GM23338 (cell line): ENCODE measurements around the gene PLIN4. TPM values are rescaled to one million over a fixed set of nuclear protein-coding genes. Genes with fewer than 3 reads are reported as not detected.

ENCODE experiments used
- ATAC-seq: fragments of 200-7000 bp; cut with Tn5 transposase; 3 replicates; pipeline ENCODE4 v1.9.1; 2020
- DNase-seq: peaks from one replicate; pipeline ENCODE4 v3.0.0-alpha.2; 2015; ENCODE audit warnings: low spot score
- H2AFZ ChIP-seq: fragments of 200-600 bp; sonication (generic); 2 replicates; pipeline ENCODE4 v1.8.0; 2016; ENCODE audit warnings: antibody characterized with exemption, mild to moderate bottlenecking, moderate library complexity
- H3F3A ChIP-seq: fragments of 200-600 bp; sonication (generic); replicated peaks from 2 replicates; pipeline ENCODE4 v1.8.0; 2017; ENCODE audit warnings: antibody characterized with exemption, mixed run types, low read depth
- H3K27ac ChIP-seq: fragments of 200-600 bp; sonication (generic); 2 replicates; pipeline ENCODE4 v1.6.1; 2016; ENCODE audit warnings: low read depth
- H3K27me3 ChIP-seq: fragments of 200-600 bp; sonication (generic); 2 replicates; pipeline ENCODE4 v1.8.0; 2016; ENCODE audit warnings: mild to moderate bottlenecking, mixed run types, moderate library complexity; ENCODE audit not compliant: insufficient read depth
- H3K36me3 ChIP-seq: fragments of 200-600 bp; sonication (generic); 2 replicates; pipeline ENCODE4 v1.8.0; 2016; ENCODE audit warnings: mild to moderate bottlenecking; ENCODE audit not compliant: insufficient read depth
- H3K4me1 ChIP-seq: fragments of 200-600 bp; sonication (generic); 2 replicates; pipeline ENCODE4 v1.8.0; 2016; ENCODE audit warnings: mild to moderate bottlenecking, moderate library complexity; ENCODE audit not compliant: insufficient read depth
- H3K4me2 ChIP-seq: fragments of 200-600 bp; sonication (generic); 2 replicates; pipeline ENCODE4 v1.7.1; 2017; ENCODE audit warnings: mixed run types
- H3K4me3 ChIP-seq: fragments of 200-600 bp; sonication (generic); 2 replicates; pipeline ENCODE4 v1.6.1; 2016; ENCODE audit warnings: mixed run types
- H3K79me2 ChIP-seq: fragments of 200-600 bp; sonication (generic); replicated peaks from 2 replicates; pipeline ENCODE4 v1.8.0; 2017; ENCODE audit warnings: mild to moderate bottlenecking; ENCODE audit not compliant: insufficient read depth
- H3K9me2 ChIP-seq: fragments of 200-600 bp; sonication (generic); 2 replicates; pipeline ENCODE4 v1.8.0; 2017; ENCODE audit not compliant: insufficient read depth
- H4K20me1 ChIP-seq: fragments of 200-600 bp; sonication (generic); replicated peaks from 2 replicates; pipeline ENCODE4 v1.8.0; 2017; ENCODE audit warnings: mild to moderate bottlenecking; ENCODE audit not compliant: insufficient read depth
- H3K27ac Mint-ChIP-seq: 2 replicates; pipeline ENCODE4 v1.8.0; 2020; ENCODE audit warnings: inconsistent platforms, mild to moderate bottlenecking, moderate library complexity, mixed read lengths
- H3K27me3 Mint-ChIP-seq: 3 replicates; pipeline ENCODE4 v1.8.0; 2022; ENCODE audit warnings: low read depth, mild to moderate bottlenecking, moderate library complexity, mixed read lengths, inconsistent platforms; ENCODE audit not compliant: insufficient read depth, poor library complexity
- H3K36me3 Mint-ChIP-seq: 3 replicates; pipeline ENCODE4 v1.8.0; 2021; ENCODE audit warnings: low read depth, mild to moderate bottlenecking, inconsistent platforms, moderate library complexity, mixed read lengths
- H3K4me1 Mint-ChIP-seq: 3 replicates; pipeline ENCODE4 v1.8.0; 2020; ENCODE audit warnings: mild to moderate bottlenecking, inconsistent platforms, mixed read lengths
- H3K4me3 Mint-ChIP-seq: 3 replicates; pipeline ENCODE4 v1.8.0; 2021; ENCODE audit warnings: moderate library complexity, mild to moderate bottlenecking, inconsistent platforms, mixed read lengths
- H3K9me3 Mint-ChIP-seq: 3 replicates; pipeline ENCODE4 v1.8.0; 2020; ENCODE audit warnings: moderate library complexity, mild to moderate bottlenecking, inconsistent platforms, mixed read lengths
- CREB1 ChIP-seq: fragments of 250-450 bp; sonication (Bioruptor Pico); IDR thresholded peaks from 2 replicates; pipeline ENCODE4 v1.5.0; 2020; ENCODE audit warnings: low read depth, mild to moderate bottlenecking, moderate library complexity
- CTCF ChIP-seq, 2 experiments: fragments of 200-600 bp in 1 of 2; sonication (generic) in 1 of 2; conservative IDR thresholded peaks; 2 replicates each; pipeline versions ENCODE4 v1.5.1 to v1.6.1; 2016 to 2017; ENCODE audit warnings: antibody characterized with exemption in 2 of 2, low read depth in 2 of 2, mild to moderate bottlenecking in 2 of 2, moderate library complexity in 1 of 2
- EZH2 ChIP-seq: fragments of 200-600 bp; sonication (generic); IDR thresholded peaks from one replicate; pipeline ENCODE4 v1.8.0; 2017; ENCODE audit warnings: antibody characterized with exemption, mild to moderate bottlenecking, low read depth; ENCODE audit not compliant: unreplicated experiment
- EZH2phosphoT487 ChIP-seq: fragments of 200-600 bp; sonication (generic); IDR thresholded peaks from one replicate; pipeline ENCODE4 v1.8.1; 2018; ENCODE audit warnings: antibody characterized with exemption; ENCODE audit not compliant: unreplicated experiment
- JUNB ChIP-seq: IDR thresholded peaks from one replicate; pipeline ENCODE4 v1.6.1; 2016; ENCODE audit warnings: antibody characterized with exemption; ENCODE audit not compliant: unreplicated experiment
- NANOG ChIP-seq: IDR thresholded peaks from 2 replicates; pipeline ENCODE4 v1.6.1; 2016; ENCODE audit warnings: antibody characterized with exemption, borderline replicate concordance
- POLR2AphosphoS5 ChIP-seq: IDR thresholded peaks from 2 replicates; pipeline ENCODE4 v1.6.1; 2016; ENCODE audit warnings: antibody characterized with exemption, low read depth
- STAT1 ChIP-seq: IDR thresholded peaks from one replicate; pipeline ENCODE4 v1.6.1; 2016; ENCODE audit warnings: antibody characterized with exemption; ENCODE audit not compliant: unreplicated experiment
- ZNF114 ChIP-seq: fragments of 250-450 bp; sonication (Bioruptor Pico); IDR thresholded peaks from 2 replicates; pipeline ENCODE4 v1.5.0; 2020; ENCODE audit warnings: mild to moderate bottlenecking, moderate library complexity
- ZNF331 ChIP-seq: fragments of 250-450 bp; sonication (Bioruptor Pico); IDR thresholded peaks from 2 replicates; pipeline ENCODE4 v1.5.0; 2020; ENCODE audit warnings: low read depth, mild to moderate bottlenecking, moderate library complexity
- polyA plus RNA-seq: library from polyadenylated mRNA; unstranded; fragments of >200 nt; fragmentation: Nextera tagmentation; extraction: Ambion mirVana; gene quantifications from 2 replicates; pipeline ENCODE4 v1.2.1, GENCODE V29; 2016
- total RNA-seq: library from RNA; depleted of rRNA; stranded (reverse); fragments of >200 nt; shearing (Covaris generic); gene quantifications from 2 replicates; pipeline ENCODE4 v1.2.3, GENCODE V29; 2014
- TF ChIP-seq, protein P1 (sequence below): IDR thresholded peaks from one replicate; pipeline ENCODE4 v1.6.1; 2018; ENCODE audit warnings: antibody characterized with exemption; ENCODE audit not compliant: unreplicated experiment
- TF ChIP-seq, protein P2 (sequence below): IDR thresholded peaks from 2 replicates; pipeline ENCODE4 v1.6.1; 2016; ENCODE audit warnings: antibody characterized with exemption
- TF ChIP-seq, protein P3 (sequence below): fragments of 250-450 bp; sonication (Bioruptor Pico); IDR thresholded peaks from 2 replicates; pipeline ENCODE4 v1.5.0; 2020; ENCODE audit warnings: mild to moderate bottlenecking, moderate library complexity

The PLIN4 gene
- total and polyA plus RNA-seq, 2 experiments from 2014 or later, result 0.19 to 0.59 TPM

DNA sequence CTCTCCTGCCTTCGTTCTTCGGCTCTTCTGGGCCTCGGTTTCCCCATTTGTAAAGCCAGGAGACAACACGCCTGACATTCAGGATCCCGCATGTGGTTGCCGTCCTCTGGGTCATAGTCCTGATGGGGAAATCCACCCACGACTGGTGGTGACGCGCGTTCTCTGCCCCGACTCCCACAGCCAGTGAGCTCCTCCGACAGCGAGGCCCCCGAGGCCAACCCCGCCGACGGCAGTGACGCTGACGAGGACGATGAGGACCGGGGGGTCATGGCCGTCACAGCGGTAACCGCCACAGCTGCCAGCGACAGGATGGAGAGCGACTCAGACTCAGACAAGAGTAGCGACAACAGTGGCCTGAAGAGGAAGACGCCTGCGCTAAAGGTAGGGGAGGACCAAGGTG lies 29.8 kb downstream of the PLIN4 start (continued):
- no peak for TF ChIP-seq ZNF331 (CRISPR knock-in tag)
- TF ChIP-seq POLR2AphosphoS5, result no peak
- TF ChIP-seq EZH2phosphoT487, result no peak
- no peak for TF ChIP-seq EZH2
- TF ChIP-seq ZNF114, result no peak
- no peak for TF ChIP-seq STAT1
- no peak for TF ChIP-seq CREB1 (CRISPR knock-in tag)
- TF ChIP-seq JUNB, result no peak

GRCh38 chr19:4487572-4487971 lies 30.7 kb downstream of the PLIN4 start:
- H3K9me3 Mint-ChIP-seq, result no peaks in the 10 kb centered on the region; the same call in 2 of the 3 replicates
- no peak overlapping the region for H3K4me2 ChIP-seq
- H3K36me3 ChIP-seq, result peaks cover 21% of the 10 kb centered on the region; the same call in 1 of the 2 replicates
- peaks cover 49% of the 10 kb centered on the region for H3K36me3 Mint-ChIP-seq
- H3K4me3 Mint-ChIP-seq, result no peak overlapping the region
- H3K27ac ChIP-seq, result no peak overlapping the region
- H3K4me3 ChIP-seq, result no peak overlapping the region
- no peaks in the 10 kb centered on the region for H3K4me1 ChIP-seq
- no peaks in the 10 kb centered on the region for H3K9me2 ChIP-seq
- H3K79me2 ChIP-seq, result 0 out of 2 replicates have a peak, but pooled peaks cover 3% of the 10 kb centered on the region
- H2AFZ ChIP-seq, result no peak overlapping the region
- H3K4me1 Mint-ChIP-seq, result no peaks in the 10 kb centered on the region; the same call in 2 of the 3 replicates
- H4K20me1 ChIP-seq, result peaks cover under 1% of the 10 kb centered on the region; the same call in 1 of the 2 replicates
- no peak for DNase-seq
- no peak overlapping the region for H3K27ac Mint-ChIP-seq
- H3K27me3 Mint-ChIP-seq, result no peaks in the 10 kb centered on the region
- H3K27me3 ChIP-seq, result no peaks in the 10 kb centered on the region
- no peak for ATAC-seq
- peaks cover 8% of the 10 kb centered on the region; the same call in 1 of the 2 replicates for H3F3A ChIP-seq
- no peak for TF ChIP-seq POLR2AphosphoS5
- TF ChIP-seq CREB1 (CRISPR knock-in tag), result no peak
- no peak for TF ChIP-seq ZNF114
- TF ChIP-seq, protein P1, sequence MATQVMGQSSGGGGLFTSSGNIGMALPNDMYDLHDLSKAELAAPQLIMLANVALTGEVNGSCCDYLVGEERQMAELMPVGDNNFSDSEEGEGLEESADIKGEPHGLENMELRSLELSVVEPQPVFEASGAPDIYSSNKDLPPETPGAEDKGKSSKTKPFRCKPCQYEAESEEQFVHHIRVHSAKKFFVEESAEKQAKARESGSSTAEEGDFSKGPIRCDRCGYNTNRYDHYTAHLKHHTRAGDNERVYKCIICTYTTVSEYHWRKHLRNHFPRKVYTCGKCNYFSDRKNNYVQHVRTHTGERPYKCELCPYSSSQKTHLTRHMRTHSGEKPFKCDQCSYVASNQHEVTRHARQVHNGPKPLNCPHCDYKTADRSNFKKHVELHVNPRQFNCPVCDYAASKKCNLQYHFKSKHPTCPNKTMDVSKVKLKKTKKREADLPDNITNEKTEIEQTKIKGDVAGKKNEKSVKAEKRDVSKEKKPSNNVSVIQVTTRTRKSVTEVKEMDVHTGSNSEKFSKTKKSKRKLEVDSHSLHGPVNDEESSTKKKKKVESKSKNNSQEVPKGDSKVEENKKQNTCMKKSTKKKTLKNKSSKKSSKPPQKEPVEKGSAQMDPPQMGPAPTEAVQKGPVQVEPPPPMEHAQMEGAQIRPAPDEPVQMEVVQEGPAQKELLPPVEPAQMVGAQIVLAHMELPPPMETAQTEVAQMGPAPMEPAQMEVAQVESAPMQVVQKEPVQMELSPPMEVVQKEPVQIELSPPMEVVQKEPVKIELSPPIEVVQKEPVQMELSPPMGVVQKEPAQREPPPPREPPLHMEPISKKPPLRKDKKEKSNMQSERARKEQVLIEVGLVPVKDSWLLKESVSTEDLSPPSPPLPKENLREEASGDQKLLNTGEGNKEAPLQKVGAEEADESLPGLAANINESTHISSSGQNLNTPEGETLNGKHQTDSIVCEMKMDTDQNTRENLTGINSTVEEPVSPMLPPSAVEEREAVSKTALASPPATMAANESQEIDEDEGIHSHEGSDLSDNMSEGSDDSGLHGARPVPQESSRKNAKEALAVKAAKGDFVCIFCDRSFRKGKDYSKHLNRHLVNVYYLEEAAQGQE, result no peak
- no peak for TF ChIP-seq STAT1
- TF ChIP-seq CTCF (conservative IDR thresholded peaks at IDR 0.05; ENCODE audit: low read depth in 2 of 2), result no peak
- TF ChIP-seq ZNF331 (CRISPR knock-in tag), result no peak
- TF ChIP-seq, protein P2, sequence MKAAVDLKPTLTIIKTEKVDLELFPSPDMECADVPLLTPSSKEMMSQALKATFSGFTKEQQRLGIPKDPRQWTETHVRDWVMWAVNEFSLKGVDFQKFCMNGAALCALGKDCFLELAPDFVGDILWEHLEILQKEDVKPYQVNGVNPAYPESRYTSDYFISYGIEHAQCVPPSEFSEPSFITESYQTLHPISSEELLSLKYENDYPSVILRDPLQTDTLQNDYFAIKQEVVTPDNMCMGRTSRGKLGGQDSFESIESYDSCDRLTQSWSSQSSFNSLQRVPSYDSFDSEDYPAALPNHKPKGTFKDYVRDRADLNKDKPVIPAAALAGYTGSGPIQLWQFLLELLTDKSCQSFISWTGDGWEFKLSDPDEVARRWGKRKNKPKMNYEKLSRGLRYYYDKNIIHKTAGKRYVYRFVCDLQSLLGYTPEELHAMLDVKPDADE, result no peak
- TF ChIP-seq JUNB, result no peak
- TF ChIP-seq, protein P3, sequence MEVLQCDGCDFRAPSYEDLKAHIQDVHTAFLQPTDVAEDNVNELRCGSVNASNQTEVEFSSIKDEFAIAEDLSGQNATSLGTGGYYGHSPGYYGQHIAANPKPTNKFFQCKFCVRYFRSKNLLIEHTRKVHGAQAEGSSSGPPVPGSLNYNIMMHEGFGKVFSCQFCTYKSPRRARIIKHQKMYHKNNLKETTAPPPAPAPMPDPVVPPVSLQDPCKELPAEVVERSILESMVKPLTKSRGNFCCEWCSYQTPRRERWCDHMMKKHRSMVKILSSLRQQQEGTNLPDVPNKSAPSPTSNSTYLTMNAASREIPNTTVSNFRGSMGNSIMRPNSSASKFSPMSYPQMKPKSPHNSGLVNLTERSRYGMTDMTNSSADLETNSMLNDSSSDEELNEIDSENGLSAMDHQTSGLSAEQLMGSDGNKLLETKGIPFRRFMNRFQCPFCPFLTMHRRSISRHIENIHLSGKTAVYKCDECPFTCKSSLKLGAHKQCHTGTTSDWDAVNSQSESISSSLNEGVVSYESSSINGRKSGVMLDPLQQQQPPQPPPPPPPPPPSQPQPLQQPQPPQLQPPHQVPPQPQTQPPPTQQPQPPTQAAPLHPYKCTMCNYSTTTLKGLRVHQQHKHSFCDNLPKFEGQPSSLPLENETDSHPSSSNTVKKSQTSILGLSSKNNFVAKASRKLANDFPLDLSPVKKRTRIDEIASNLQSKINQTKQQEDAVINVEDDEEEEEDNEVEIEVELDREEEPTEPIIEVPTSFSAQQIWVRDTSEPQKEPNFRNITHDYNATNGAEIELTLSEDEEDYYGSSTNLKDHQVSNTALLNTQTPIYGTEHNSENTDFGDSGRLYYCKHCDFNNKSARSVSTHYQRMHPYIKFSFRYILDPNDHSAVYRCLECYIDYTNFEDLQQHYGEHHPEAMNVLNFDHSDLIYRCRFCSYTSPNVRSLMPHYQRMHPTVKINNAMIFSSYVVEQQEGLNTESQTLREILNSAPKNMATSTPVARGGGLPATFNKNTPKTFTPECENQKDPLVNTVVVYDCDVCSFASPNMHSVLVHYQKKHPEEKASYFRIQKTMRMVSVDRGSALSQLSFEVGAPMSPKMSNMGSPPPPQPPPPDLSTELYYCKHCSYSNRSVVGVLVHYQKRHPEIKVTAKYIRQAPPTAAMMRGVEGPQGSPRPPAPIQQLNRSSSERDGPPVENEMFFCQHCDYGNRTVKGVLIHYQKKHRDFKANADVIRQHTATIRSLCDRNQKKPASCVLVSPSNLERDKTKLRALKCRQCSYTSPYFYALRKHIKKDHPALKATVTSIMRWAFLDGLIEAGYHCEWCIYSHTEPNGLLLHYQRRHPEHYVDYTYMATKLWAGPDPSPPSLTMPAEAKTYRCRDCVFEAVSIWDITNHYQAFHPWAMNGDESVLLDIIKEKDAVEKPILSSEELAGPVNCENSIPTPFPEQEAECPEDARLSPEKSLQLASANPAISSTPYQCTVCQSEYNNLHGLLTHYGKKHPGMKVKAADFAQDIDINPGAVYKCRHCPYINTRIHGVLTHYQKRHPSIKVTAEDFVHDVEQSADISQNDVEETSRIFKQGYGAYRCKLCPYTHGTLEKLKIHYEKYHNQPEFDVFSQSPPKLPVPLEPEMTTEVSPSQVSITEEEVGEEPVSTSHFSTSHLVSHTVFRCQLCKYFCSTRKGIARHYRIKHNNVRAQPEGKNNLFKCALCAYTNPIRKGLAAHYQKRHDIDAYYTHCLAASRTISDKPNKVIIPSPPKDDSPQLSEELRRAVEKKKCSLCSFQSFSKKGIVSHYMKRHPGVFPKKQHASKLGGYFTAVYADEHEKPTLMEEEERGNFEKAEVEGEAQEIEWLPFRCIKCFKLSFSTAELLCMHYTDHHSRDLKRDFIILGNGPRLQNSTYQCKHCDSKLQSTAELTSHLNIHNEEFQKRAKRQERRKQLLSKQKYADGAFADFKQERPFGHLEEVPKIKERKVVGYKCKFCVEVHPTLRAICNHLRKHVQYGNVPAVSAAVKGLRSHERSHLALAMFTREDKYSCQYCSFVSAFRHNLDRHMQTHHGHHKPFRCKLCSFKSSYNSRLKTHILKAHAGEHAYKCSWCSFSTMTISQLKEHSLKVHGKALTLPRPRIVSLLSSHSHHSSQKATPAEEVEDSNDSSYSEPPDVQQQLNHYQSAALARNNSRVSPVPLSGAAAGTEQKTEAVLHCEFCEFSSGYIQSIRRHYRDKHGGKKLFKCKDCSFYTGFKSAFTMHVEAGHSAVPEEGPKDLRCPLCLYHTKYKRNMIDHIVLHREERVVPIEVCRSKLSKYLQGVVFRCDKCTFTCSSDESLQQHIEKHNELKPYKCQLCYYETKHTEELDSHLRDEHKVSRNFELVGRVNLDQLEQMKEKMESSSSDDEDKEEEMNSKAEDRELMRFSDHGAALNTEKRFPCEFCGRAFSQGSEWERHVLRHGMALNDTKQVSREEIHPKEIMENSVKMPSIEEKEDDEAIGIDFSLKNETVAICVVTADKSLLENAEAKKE (CRISPR knock-in tag), result no peak
- TF ChIP-seq EZH2, result no peak
- no peak for TF ChIP-seq NANOG
